Neuronal stem cell (in vitro differentiated cells): ENCODE results near the gene ZDHHC20.

Experiments used
- DNase-seq: peaks from one replicate; pipeline ENCODE4 v3.0.0-alpha.2; 2013; ENCODE audit warnings: low spot score
- H2AFZ ChIP-seq: one replicate; pipeline ENCODE4 v1.6.1; 2013; ENCODE audit warnings: mild to moderate bottlenecking, low read length, inconsistent platforms
- H2AK5ac ChIP-seq: 2 replicates; pipeline ENCODE4 v1.6.1; 2013; ENCODE audit warnings: low read depth, mild to moderate bottlenecking, inconsistent platforms, low read length, moderate library complexity, mixed read lengths
- H2BK120ac ChIP-seq: 2 replicates; pipeline ENCODE4 v1.6.1; 2013; ENCODE audit warnings: low read depth, mild to moderate bottlenecking, inconsistent platforms, low read length, moderate library complexity, mixed read lengths
- H2BK12ac ChIP-seq: one replicate; pipeline ENCODE4 v1.6.1; 2013; ENCODE audit warnings: low read length, inconsistent platforms
- H2BK15ac ChIP-seq: 2 replicates; pipeline ENCODE4 v1.6.1; 2013; ENCODE audit warnings: mild to moderate bottlenecking, low read length, inconsistent platforms, mixed read lengths
- H2BK5ac ChIP-seq: one replicate; pipeline ENCODE4 v1.6.1; 2013; ENCODE audit warnings: inconsistent platforms, mild to moderate bottlenecking, low read length, moderate library complexity
- H3K14ac ChIP-seq: one replicate; pipeline ENCODE4 v1.6.1; 2013; ENCODE audit warnings: low read length, inconsistent platforms
- H3K18ac ChIP-seq: 2 replicates; pipeline ENCODE4 v1.6.1; 2013; ENCODE audit warnings: low read length, inconsistent platforms
- H3K23ac ChIP-seq: 2 replicates; pipeline ENCODE4 v1.6.1; 2013; ENCODE audit warnings: low read depth, mild to moderate bottlenecking, mixed read lengths, low read length, inconsistent platforms; ENCODE audit not compliant: poor library complexity
- H3K27ac ChIP-seq: replicated peaks from 3 replicates; pipeline ENCODE4 v1.5.1; 2013; ENCODE audit warnings: low read length, inconsistent platforms
- H3K27me3 ChIP-seq, 3 experiments: 2 replicates each; pipeline ENCODE4 v1.6.1; 2013; ENCODE audit warnings: low read length in 3 of 3, mild to moderate bottlenecking in 2 of 3, inconsistent platforms in 1 of 3, low read depth in 1 of 3, mixed read lengths in 1 of 3, moderate library complexity in 1 of 3; ENCODE audit not compliant: control insufficient read depth in 3 of 3, insufficient read depth in 3 of 3
- H3K36me3 ChIP-seq, 2 donors: replicated peaks in 1 of 2; 2 replicates each; pipeline ENCODE4 v1.6.1; 2013; ENCODE audit warnings: low read length in 2 of 2; ENCODE audit not compliant: control insufficient read depth in 2 of 2, insufficient read depth in 2 of 2
- H3K4ac ChIP-seq: 2 replicates; pipeline ENCODE4 v1.6.1; 2013; ENCODE audit warnings: inconsistent platforms, mild to moderate bottlenecking, low read length, moderate library complexity
- H3K4me1 ChIP-seq, 2 donors: 1 replicate in 1 of 2; 2 replicates in 1 of 2; pipeline ENCODE4 v1.6.1; 2013; ENCODE audit warnings: low read length in 2 of 2, low read depth in 1 of 2; ENCODE audit not compliant: control insufficient read depth in 2 of 2, insufficient read depth in 1 of 2
- H3K4me2 ChIP-seq: one replicate; pipeline ENCODE4 v1.6.1; 2013; ENCODE audit warnings: mild to moderate bottlenecking, low read length, inconsistent platforms; ENCODE audit not compliant: insufficient read depth, poor library complexity, severe bottlenecking
- H3K4me3 ChIP-seq, 2 donors: 2 replicates each; pipeline ENCODE4 v1.5.1; 2013; ENCODE audit warnings: low read length in 2 of 2, mild to moderate bottlenecking in 2 of 2, inconsistent platforms in 1 of 2, moderate library complexity in 1 of 2
- H3K79me1 ChIP-seq: one replicate; pipeline ENCODE4 v1.6.1; 2013; ENCODE audit warnings: low read depth, mild to moderate bottlenecking, inconsistent platforms, low read length, moderate library complexity
- H3K9ac ChIP-seq: one replicate; pipeline ENCODE4 v1.6.1; 2013; ENCODE audit warnings: mild to moderate bottlenecking, low read depth, low read length, inconsistent platforms; ENCODE audit not compliant: poor library complexity
- H3K9me3 ChIP-seq, 2 donors: replicated peaks in 1 of 2; 2 replicates each; pipeline versions ENCODE3 to v1.6.1; 2013; ENCODE audit warnings: low read length in 2 of 2, mild to moderate bottlenecking in 2 of 2, inconsistent platforms in 1 of 2, low read depth in 1 of 2, mixed read lengths in 1 of 2, moderate library complexity in 1 of 2; ENCODE audit not compliant: control insufficient read depth in 2 of 2, insufficient read depth in 1 of 2
- H4K8ac ChIP-seq: one replicate; pipeline ENCODE4 v1.6.1; 2013; ENCODE audit warnings: low read depth, mild to moderate bottlenecking, inconsistent platforms, low read length, moderate library complexity
- H4K91ac ChIP-seq: one replicate; pipeline ENCODE4 v1.6.1; 2013; ENCODE audit warnings: low read length, low read depth, mild to moderate bottlenecking, inconsistent platforms; ENCODE audit not compliant: poor library complexity
- WGBS, 2 donors: extraction: QIAGEN DNeasy Blood & Tissue Kit; methylation state at CpG; one replicate each; pipeline ENCODE4 v1.1.7; 2013; ENCODE audit warnings: missing lambda C conversion rate in 2 of 2, mixed read lengths in 1 of 2; ENCODE audit not compliant: insufficient read length in 2 of 2, insufficient replicate concordance in 1 of 2; ENCODE audit errors: extremely low coverage in 2 of 2; 5-methylcytosine and 5-hydroxymethylcytosine counted together

Gene ZDHHC20

DNA sequence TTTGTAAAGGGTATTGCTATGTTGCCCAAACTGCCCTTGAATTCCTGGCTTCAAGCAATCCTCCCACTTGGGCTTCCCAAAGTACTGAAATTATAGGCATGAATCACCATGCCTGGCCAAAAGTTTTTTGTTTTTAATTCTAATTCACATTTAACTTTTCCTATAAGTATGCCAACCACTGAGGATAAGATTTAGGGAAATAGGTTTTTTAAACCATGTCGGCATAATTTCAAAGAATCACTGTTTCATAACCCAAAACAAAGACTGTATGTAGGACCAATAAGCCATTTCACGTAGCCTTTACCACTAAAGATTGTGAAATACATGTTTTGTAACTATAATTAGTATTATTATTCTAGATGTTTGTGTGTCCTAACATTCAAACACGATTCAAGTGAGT, 8.2 kb downstream of the ZDHHC20 start:
- H2AK5ac ChIP-seq, result no peak overlapping the region
- WGBS, 2 donors, result no CpG with 5 or more reads among the region's 3 CpGs
- H3K4me2 ChIP-seq, result no peak overlapping the region
- no peak overlapping the region for H3K14ac ChIP-seq
- no peak overlapping the region for H3K9ac ChIP-seq
- no peak overlapping the region for H3K23ac ChIP-seq
- H3K4me3 ChIP-seq, result no peak overlapping the region
- no peak overlapping the region for H2BK120ac ChIP-seq
- H3K4me1 ChIP-seq, result no peaks in the 10 kb centered on the region
- no peak overlapping the region for H2BK15ac ChIP-seq
- H3K36me3 ChIP-seq, result peaks cover 0 to 2% of the 10 kb centered on the region in 2 donors
- no peak overlapping the region for H3K18ac ChIP-seq
- H3K27ac ChIP-seq, result no peak overlapping the region
- no peak overlapping the region for H3K4ac ChIP-seq
- no peak overlapping the region for H4K8ac ChIP-seq
- H2BK5ac ChIP-seq, result no peak overlapping the region
- DNase-seq, result no peak
- peaks cover 4% of the 10 kb centered on the region for H3K79me1 ChIP-seq
- H2AFZ ChIP-seq, result no peak overlapping the region
- no peak overlapping the region for H2BK12ac ChIP-seq
- H3K27me3 ChIP-seq, result no peaks in the 10 kb centered on the region
- peaks cover 6 to 22% of the 10 kb centered on the region in 2 donors for H3K9me3 ChIP-seq
- no peak overlapping the region for H4K91ac ChIP-seq

DNA sequence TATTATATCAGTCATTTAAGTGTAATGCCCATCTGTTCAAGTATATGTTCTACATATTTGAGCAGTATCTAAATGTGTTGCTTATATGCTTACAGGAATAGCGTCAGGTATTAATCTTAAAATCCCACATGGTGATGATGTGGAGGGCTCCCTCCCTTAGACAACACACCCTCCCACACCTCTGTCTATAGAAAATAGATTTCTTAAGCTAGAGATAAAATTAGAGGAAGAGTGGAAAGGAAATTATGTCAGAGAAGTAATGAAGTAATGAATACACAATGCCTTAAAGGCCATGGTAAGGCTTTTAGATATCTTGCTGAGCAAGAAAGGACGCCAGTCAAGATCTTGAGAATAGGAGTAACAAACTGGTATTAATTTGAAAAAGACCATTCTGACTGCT, 12.4 kb downstream of the ZDHHC20 start:
- Histone ChIP-seq H3K14ac (no peak overlapping the region), H2AFZ (no peak overlapping the region), H4K91ac (no peak overlapping the region), H3K4me3 (no peak overlapping the region), H2BK5ac (no peak overlapping the region), H3K9ac (no peak overlapping the region), H2AK5ac (no peak overlapping the region), H3K36me3 (peaks cover 0 to 5% of the 10 kb centered on the region in 2 donors), H2BK120ac (no peak overlapping the region), H3K4ac (no peak overlapping the region), H3K18ac (no peak overlapping the region), H3K23ac (no peak overlapping the region), H3K4me2 (no peak overlapping the region), H3K4me1 (no peaks in the 10 kb centered on the region), H3K9me3 (peaks cover 3 to 8% of the 10 kb centered on the region in 2 donors), H3K79me1 (peaks cover 4% of the 10 kb centered on the region), H2BK12ac (no peak overlapping the region), H2BK15ac (no peak overlapping the region), H4K8ac (no peak overlapping the region), H3K27ac (no peak overlapping the region), H3K27me3 (no peaks in the 10 kb centered on the region)
- DNase-seq, result no peak
- no CpG with 5 or more reads among the region's 2 CpGs for WGBS, 2 donors

DNA sequence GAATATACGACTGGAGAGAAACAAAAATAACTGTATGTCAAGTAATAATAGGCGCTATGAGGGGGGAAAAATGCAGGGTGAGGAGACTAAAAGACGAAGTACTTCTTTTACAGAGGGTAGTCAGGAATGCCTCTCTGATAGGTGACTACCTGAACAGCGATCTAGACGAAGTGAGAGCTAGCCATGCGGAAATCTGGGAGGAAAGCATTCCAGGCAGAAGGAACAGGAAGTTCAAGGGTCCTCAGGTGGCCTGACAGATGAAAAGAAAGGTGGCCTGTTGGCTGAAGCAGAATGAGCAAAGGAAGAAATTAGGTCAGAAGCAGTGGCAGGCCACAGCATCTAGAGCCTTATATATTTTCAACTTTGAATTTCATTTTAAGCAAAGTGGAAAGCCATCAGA, 13.3 kb downstream of the ZDHHC20 start:
- H3K18ac ChIP-seq, result no peak overlapping the region
- no peak for DNase-seq
- no peak overlapping the region for H2AFZ ChIP-seq

DNA sequence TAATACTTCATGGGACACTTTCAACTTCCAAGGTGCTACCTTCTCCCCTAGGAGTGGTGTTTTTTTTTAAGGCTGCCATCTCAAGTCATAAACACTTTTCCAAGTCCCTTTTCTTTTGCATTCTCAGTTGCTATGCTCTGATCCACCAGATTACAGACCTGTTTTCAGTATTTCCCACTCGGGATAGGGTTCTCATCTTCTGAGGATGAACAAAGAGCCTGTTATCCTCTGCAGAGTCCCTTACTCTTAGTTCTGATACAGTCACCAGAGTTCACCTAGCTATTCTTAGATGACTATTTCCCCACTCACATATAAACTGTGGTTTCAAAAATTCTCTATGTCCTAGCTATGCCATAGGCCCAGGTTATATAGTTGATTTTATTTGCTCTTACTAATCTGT, 15.9 kb downstream of the ZDHHC20 start:
- no peak overlapping the region for H3K14ac ChIP-seq
- no peak overlapping the region for H3K9ac ChIP-seq
- H3K18ac ChIP-seq, result no peak overlapping the region
- no peak overlapping the region for H3K27ac ChIP-seq
- no peak for DNase-seq
- peaks cover 3% of the 10 kb centered on the region for H3K79me1 ChIP-seq
- no peak overlapping the region for H2BK5ac ChIP-seq
- no peak overlapping the region for H4K91ac ChIP-seq
- H2BK120ac ChIP-seq, result no peak overlapping the region
- no peaks in the 10 kb centered on the region for H3K27me3 ChIP-seq
- H3K4me1 ChIP-seq, result no peaks in the 10 kb centered on the region
- H3K4me2 ChIP-seq, result no peak overlapping the region
- no peak overlapping the region for H2AFZ ChIP-seq
- no peak overlapping the region for H3K4ac ChIP-seq
- H2BK12ac ChIP-seq, result no peak overlapping the region
- H4K8ac ChIP-seq, result no peak overlapping the region
- H3K4me3 ChIP-seq, result no peak overlapping the region
- peaks cover 0 to 3% of the 10 kb centered on the region in 2 donors for H3K36me3 ChIP-seq
- H3K9me3 ChIP-seq, result peaks cover 5 to 13% of the 10 kb centered on the region in 2 donors
- WGBS, 2 donors, result no CpG with 5 or more reads among the region's 1 CpG
- no peak overlapping the region for H3K23ac ChIP-seq
- H2AK5ac ChIP-seq, result no peak overlapping the region
- no peak overlapping the region for H2BK15ac ChIP-seq

More for the DNA sequence above, 13.3 kb downstream of the ZDHHC20 start:
- Histone ChIP-seq H3K4ac (no peak overlapping the region), H3K9ac (no peak overlapping the region), H3K79me1 (peaks cover 4% of the 10 kb centered on the region), H2BK15ac (no peak overlapping the region), H3K4me3 (no peak overlapping the region), H3K4me1 (no peaks in the 10 kb centered on the region), H3K9me3 (peaks cover 3 to 8% of the 10 kb centered on the region in 2 donors), H4K8ac (no peak overlapping the region), H3K23ac (no peak overlapping the region), H2AK5ac (no peak overlapping the region), H3K27ac (no peak overlapping the region), H4K91ac (no peak overlapping the region), H3K4me2 (no peak overlapping the region), H3K14ac (no peak overlapping the region), H2BK5ac (no peak overlapping the region), H2BK120ac (no peak overlapping the region), H2BK12ac (no peak overlapping the region), H3K36me3 (peaks cover 0 to 5% of the 10 kb centered on the region in 2 donors), H3K27me3 (no peaks in the 10 kb centered on the region)
- no CpG with 5 or more reads among the region's 6 CpGs for WGBS, 2 donors
